Measurements from ENCODE around the gene PCDHGB5.

GRCh38 chr5:141431286-141431685, 33.5 kb downstream of the PCDHGB5 start:
- TF ChIP-seq POLR2A (IDR thresholded peaks at IDR 0.05) (peak in 1 of 2 donors; percentile 43), CTCF (IDR thresholded peaks at IDR 0.05) (no peak)
